GM13976 (cell line): ENCODE results near the gene PROSER3.

Source experiments
- DNase-seq: peaks from one replicate; pipeline ENCODE4 v3.0.0; 2012; ENCODE audit warnings: low spot score
- in situ Hi-C: fragments of 300-500 bp; cut with MboI; formaldehyde crosslinking; loops from one replicate; pipeline ENCODE4 v1.12.0; 2022; ENCODE audit warnings: low sequenced_read_pairs, mixed read lengths, inconsistent platforms; ENCODE audit not compliant: unreplicated experiment
- TF ChIP-seq, protein P1 (sequence below): IDR thresholded peaks from 2 replicates; pipeline ENCODE4 v1.5.1; 2012; ENCODE audit warnings: borderline replicate concordance, mild to moderate bottlenecking; ENCODE audit not compliant: insufficient read depth; ENCODE audit errors: extremely low read depth, missing control alignments, control extremely low read depth

Gene PROSER3

DNA sequence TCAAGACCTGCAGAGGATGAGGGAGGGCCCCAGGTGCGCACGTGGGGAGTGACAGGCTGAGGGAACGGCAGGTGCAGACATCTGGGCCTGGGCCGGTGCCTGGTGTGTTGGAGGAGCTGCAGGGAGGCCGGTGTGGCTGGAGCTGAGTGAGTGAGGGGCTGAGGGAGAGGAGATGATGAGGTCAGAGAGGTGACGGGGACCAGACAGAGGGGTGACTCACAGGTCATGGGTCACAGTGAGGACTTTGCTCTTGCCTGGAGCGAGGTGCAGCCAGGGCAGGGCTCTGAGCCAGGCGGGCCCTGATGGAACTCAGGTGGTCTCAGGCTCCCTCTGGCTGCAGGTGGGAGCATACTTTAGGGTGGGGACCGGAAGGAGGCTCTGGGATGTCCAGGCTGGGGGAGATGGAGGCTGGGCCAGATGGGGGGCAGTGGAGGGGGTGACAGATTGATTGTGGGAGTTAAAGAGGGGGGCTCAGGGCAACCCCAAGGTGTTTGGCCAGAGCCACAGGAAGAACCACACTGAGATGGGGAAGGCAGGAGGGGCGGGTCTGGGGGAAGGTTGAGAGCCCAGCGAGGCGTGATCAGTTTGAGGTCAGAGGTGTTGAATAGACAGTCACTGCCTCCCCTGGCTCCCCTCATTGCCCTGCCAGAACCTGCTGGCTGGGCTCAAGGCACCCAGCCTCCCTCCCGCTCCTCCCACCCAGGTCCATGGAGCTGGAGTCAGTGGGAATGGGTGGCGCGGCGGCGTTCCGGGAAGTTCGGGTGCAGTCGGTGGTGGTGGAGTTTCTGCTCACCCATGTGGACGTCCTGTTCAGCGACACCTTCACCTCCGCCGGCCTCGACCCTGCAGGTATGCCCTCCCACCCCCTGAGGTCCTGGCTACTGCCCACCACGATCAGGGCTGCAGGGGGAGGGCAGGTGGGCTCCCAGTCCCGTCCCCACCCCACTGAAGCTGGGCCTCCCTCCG lies 25.8 kb downstream of the PROSER3 start:
- DNase-seq = no peak
- TF ChIP-seq, protein P1, sequence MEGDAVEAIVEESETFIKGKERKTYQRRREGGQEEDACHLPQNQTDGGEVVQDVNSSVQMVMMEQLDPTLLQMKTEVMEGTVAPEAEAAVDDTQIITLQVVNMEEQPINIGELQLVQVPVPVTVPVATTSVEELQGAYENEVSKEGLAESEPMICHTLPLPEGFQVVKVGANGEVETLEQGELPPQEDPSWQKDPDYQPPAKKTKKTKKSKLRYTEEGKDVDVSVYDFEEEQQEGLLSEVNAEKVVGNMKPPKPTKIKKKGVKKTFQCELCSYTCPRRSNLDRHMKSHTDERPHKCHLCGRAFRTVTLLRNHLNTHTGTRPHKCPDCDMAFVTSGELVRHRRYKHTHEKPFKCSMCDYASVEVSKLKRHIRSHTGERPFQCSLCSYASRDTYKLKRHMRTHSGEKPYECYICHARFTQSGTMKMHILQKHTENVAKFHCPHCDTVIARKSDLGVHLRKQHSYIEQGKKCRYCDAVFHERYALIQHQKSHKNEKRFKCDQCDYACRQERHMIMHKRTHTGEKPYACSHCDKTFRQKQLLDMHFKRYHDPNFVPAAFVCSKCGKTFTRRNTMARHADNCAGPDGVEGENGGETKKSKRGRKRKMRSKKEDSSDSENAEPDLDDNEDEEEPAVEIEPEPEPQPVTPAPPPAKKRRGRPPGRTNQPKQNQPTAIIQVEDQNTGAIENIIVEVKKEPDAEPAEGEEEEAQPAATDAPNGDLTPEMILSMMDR = no peak
- in situ Hi-C loops = no loop called here

GRCh38 chr19:35784503-35785338 lies 26.7 kb downstream of the PROSER3 start:
- DNase-seq = no peak
- TF ChIP-seq, protein P1 = no peak
- in situ Hi-C loops = no loop called here

DNA sequence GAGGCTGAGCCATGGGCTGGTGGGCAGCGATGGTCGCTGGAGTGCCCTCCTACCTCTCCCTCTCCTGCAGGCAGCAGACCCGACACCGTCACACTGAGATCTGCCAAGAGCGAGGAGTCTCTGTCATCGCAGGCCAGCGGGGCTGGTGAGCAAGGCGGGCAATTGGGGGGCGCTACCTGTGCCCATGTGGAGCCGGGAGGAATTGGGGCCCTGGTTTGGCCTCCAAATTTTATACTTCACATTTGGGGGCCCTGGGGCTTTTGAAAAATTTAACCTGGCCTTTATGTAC lies 27.3 kb downstream of the PROSER3 start:
- no peak for DNase-seq
- TF ChIP-seq, protein P1 = no peak
- in situ Hi-C loops = no loop called here

DNA sequence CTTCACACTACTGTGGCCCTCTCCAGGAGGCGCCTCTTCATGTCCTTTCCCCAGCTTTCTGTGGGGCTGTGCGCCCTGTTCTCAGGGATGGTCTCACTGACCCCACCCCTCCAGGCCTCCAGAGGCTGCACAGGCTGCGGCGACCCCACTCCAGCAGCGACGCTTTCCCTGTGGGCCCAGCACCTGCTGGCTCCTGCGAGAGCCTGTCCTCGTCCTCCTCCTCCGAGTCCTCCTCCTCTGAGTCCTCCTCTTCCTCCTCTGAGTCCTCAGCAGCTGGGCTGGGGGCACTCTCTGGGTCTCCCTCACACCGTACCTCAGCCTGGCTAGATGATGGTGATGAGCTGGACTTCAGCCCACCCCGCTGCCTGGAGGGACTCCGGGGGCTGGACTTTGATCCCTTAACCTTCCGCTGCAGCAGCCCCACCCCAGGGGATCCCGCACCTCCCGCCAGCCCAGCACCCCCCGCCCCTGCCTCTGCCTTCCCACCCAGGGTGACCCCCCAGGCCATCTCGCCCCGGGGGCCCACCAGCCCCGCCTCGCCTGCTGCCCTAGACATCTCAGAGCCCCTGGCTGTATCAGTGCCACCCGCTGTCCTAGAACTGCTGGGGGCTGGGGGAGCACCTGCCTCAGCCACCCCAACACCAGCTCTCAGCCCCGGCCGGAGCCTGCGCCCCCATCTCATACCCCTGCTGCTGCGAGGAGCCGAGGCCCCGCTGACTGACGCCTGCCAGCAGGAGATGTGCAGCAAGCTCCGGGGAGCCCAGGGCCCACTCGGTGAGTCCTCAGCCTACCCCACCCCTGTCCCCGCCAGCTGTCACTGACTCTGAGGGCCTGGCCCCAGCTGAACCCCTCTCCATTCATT lies 28.6 kb downstream of the PROSER3 start:
- TF ChIP-seq, protein P1 = no peak
- no peak for DNase-seq
- in situ Hi-C loops = no loop called here

- TF ChIP-seq, protein P1 = no peak
- in situ Hi-C loops = no loop called here
- no peak for DNase-seq
Measured at GRCh38 chr19:35787227-35787799, 29.3 kb downstream of the PROSER3 start.

DNA sequence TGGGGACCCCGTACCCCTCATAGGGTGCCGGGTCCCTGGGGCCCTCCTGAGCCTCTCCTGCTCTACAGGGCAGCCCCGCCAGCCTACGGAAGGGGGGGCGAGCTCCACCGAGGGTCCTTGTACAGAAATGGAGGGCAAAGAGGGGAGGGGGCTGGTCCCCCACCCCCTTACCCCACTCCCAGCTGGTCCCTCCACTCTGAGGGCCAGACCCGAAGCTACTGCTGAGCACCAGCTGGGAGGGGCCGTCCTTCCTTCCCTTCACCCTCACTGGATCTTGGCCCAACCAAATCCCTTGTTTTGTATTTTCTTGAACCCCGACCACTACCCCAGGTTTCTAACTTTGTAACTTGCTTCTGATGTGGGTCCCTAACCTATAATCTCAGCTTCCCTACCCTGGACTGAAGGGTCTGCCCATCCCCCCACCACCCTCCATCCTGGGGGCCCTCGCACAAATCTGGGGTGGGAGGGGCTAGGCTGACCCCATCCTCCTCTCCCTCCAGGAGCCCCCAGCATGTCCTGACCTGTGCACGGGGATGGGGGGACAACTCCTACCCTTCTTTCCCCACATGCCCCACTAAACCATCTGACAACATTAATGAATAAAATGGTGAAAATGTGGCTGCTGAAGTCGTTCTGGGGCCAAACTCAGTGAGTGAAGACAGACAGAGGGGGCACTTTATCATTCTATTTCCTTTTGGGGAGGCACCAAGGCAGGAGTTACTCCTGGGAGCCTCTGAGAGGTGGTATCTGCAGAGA lies 30.4 kb downstream of the PROSER3 start:
- in situ Hi-C loops = no loop called here
- TF ChIP-seq, protein P1 = no peak
- DNase-seq = no peak
